OCI-LY3 (cell line): ENCODE results near the gene NDST1.

Source experiments
- CTCF ChIP-seq: fragments of 200-600, 300-600 bp; sonication (generic); IDR thresholded peaks from 2 replicates; pipeline ENCODE4 v1.5.1; 2014; ENCODE audit warnings: antibody characterized with exemption, low read length, low read depth
- EZH2phosphoT487 ChIP-seq: fragments of 200-600 bp; shearing (Covaris generic); IDR thresholded peaks from 2 replicates; pipeline ENCODE4 v1.6.1; 2018; ENCODE audit warnings: antibody characterized with exemption, mixed run types, low read depth

DNA sequence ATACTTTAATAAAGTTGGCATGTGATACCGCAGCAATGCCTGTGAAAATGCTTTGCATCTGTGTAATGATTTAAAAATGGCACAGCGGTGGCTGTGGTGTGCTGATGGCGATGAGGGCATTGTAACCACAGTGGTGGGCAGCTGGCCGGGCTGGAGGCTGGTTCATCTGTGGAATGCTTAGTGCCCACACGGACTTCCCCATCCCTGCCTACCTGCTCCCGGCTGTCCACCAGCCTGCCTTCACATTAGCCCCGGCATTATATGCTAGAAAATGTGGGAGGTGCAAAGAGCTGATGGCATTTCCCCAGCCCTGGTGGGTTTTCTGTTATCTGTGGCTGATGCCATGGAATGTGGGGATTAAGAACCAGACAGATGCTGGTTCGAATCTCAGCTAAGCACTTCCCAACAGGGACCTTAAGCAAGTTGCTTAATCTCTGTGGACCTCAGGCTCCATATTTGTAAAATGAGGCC is 2.9 kb upstream of the NDST1 start:
- TF ChIP-seq CTCF (no peak), EZH2phosphoT487 (no peak)
